Limb (tissue), 2 donors: Measurements from ENCODE around the gene PODNL1.
"Not testable (repeated sequence)": the region's sequence is repeated elsewhere in the genome, so short reads cannot be mapped to it uniquely, and the experiment has no call there.

Source experiments
- DNase-seq, 2 donors: peaks; one replicate each; pipeline ENCODE4 v3.0.0-alpha.2; 2016; ENCODE audit errors: extremely low spot score in 2 of 2

Gene PODNL1

DNA sequence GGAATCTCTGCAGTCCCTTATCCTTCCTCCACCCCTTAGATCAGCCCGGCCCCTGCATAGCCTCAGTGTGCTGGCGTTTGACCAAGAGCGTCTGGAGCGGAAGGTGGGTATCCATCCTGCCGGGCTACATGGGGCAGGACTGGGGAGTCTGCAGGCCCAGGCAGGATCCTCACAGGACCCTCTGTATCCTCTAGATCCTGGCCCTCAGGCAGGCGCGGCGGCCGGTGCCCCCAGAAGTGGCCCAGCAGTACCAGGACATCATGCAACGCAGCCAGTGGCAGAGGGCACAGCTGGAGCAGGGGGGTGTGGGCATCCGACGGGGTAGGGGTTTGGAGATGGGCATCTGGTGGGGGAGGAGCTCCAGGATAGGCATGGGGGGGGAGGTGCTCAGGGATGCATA, 8.9 kb downstream of the PODNL1 start:
- DNase-seq, result no peak

GRCh38 chr19:13926715-13927114, 11.5 kb downstream of the PODNL1 start:
- no peak for DNase-seq

- DNase-seq, result no peak
These were observed 12.2 kb downstream of the PODNL1 start for GRCh38 chr19:13926010-13926409.

GRCh38 chr19:13923194-13923987, 14.8 kb downstream of the PODNL1 start:
- no peak for DNase-seq

DNA sequence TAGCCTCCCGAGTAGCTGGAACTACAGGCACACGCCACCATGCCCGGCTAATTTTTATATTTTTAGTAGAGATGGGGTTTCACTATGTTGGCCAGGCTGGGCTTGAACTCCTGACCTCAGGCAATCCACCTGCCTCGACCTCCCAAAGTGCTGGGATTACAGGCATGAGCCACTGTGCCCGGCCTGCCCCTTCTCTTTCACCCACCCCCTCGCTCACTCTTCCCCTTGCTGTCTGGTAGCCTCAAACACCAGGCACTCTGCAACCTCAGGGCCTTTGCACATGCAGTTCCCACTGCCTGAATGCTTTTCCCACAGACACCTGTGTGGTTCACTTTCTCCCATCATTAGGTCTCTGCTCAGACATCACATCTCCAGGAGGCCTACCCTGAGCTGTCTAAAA, 16.1 kb downstream of the PODNL1 start:
- not testable (repeated sequence) for DNase-seq

DNA sequence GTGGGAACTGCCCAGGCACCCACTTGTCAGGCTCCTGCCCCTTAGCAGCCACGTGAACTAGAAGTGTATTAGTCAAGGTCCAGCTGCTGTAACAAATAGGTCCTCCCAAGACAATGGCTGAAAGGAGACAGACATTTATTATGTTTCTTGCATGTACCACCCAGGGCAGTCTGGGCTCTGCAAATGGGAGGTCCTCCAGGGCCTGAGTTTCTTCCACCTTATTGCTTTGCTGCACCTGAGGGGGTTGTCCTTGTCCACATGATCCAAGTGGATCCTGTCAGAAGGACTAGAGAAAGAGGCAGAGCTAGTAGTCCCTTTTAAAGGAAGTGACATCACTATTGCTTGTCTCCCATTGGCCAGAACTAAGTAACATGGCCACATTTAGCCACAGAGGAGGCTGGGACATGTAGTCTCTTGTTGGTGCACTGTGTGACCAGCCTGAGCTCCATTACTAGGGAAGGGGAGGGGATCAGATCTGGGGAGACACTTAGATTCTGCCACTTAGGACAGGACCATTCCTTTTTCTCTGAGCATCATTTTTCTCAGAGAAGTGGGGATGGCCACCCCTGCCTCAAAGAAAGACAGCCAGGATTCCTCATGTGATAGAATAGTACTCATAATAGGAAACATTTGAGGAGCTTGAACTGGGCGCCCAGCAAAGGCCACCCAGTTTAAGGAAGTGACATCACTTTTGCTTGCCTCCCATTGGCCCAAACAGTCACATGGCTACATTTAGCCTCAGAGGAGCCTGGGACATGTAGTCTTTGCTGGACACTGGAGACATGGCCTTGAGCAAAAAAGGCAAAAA, 17.1 kb downstream of the PODNL1 start:
- DNase-seq, result peak in 1 of 2 donors; percentile 17

DNA sequence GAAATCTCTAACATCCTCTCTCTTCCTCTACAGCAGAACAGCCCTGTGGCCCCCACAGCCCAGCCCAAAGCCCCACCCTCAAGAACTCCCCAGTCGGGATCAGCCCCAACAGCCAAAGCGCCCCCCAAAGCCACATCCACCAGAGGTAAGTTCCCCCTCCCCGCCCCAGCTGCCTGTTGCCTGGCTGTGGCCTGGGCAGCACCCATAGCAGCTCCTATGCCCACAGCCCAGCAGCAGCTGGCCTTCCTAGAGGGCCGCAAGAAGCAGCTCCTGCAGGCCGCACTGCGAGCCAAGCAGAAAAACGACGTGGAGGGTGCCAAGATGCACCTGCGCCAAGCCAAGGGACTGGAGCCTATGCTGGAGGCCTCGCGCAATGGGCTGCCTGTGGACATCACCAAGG, 17.7 kb downstream of the PODNL1 start:
- DNase-seq, result no peak

GRCh38 chr19:13918726-13919411, 19.3 kb downstream of the PODNL1 start:
- DNase-seq, result no peak

GRCh38 chr19:13917888-13918406, 20.3 kb downstream of the PODNL1 start:
- no peak for DNase-seq

GRCh38 chr19:13914777-13915176, 23.4 kb downstream of the PODNL1 start:
- DNase-seq, result no peak

GRCh38 chr19:13913352-13913751, 24.9 kb downstream of the PODNL1 start:
- no peak for DNase-seq

- DNase-seq, result no peak
These were observed 28.8 kb downstream of the PODNL1 start for GRCh38 chr19:13909430-13909829.

- no peak for DNase-seq
These were observed 29.5 kb downstream of the PODNL1 start for GRCh38 chr19:13908674-13909073.

GRCh38 chr19:13906910-13907309, 31.3 kb downstream of the PODNL1 start:
- no peak for DNase-seq

- DNase-seq, result no peak
These were observed 31.7 kb downstream of the PODNL1 start for GRCh38 chr19:13906521-13906904.

- peak; percentile 90 to 94 for DNase-seq
These were observed 32.3 kb downstream of the PODNL1 start, which contains the start of the genes BRME1 and CC2D1A for GRCh38 chr19:13905634-13906520. Gene BRME1 (minus strand): TSS chr19:13906117. CDS start chr19:13904892, 1,225 bp downstream. Gene CC2D1A (plus strand): TSS chr19:13906201. CDS start chr19:13906442, 241 bp downstream.

GRCh38 chr19:13902993-13903555, 35.1 kb downstream of the PODNL1 start:
- DNase-seq, result no peak

GRCh38 chr19:13899912-13900584, 38.2 kb downstream of the PODNL1 start:
- no peak for DNase-seq

DNA sequence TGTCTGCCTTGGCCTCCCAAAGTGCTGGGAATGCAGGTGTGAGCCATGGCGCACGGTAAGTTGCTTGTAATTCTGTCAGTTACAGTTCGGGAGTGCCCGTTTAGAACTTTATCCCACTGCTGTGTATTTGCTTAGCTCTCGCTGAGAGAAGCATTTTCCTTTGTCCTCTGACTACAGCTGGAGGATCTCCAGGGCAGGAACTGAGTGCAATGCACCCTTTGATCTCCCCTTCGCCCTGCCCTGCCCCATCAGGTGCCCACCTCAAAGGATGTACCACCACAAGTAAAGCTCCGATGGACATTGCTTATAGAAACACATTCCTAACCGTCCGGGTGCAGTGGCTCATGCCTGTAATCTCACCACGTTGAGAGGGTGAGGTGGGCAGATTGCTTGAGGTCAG, 38.8 kb downstream of the PODNL1 start:
- no peak for DNase-seq

GRCh38 chr19:13896227-13896626, 42.0 kb downstream of the PODNL1 start:
- no peak for DNase-seq
